NT2/D1 (cell line): ENCODE measurements around the gene POLG.

ENCODE experiments used
- DNase-seq: peaks from one replicate; pipeline ENCODE4 v3.0.0-alpha.2; 2011; ENCODE audit warnings: low read depth, low spot score
- H3K27me3 ChIP-seq: 2 replicates; pipeline ENCODE4 v1.6.0; 2011; ENCODE audit warnings: mild to moderate bottlenecking; ENCODE audit not compliant: insufficient read length, insufficient read depth
- H3K36me3 ChIP-seq: 2 replicates; pipeline ENCODE4 v1.6.1; 2011; ENCODE audit warnings: mild to moderate bottlenecking, low read length, mixed read lengths; ENCODE audit not compliant: insufficient read depth, insufficient read length
- H3K4me1 ChIP-seq: 2 replicates; pipeline ENCODE4 v1.5.1; 2011; ENCODE audit not compliant: insufficient read depth, insufficient read length
- H3K4me3 ChIP-seq: 2 replicates; pipeline ENCODE4 v1.5.1; 2011; ENCODE audit warnings: low read depth; ENCODE audit not compliant: insufficient read length
- H3K9ac ChIP-seq: 2 replicates; pipeline ENCODE4 v1.6.0; 2011; ENCODE audit warnings: low read depth; ENCODE audit not compliant: insufficient read length
- H3K9me3 ChIP-seq: 2 replicates; pipeline ENCODE4 v1.5.1; 2011; ENCODE audit warnings: mild to moderate bottlenecking, low read length; ENCODE audit not compliant: insufficient read depth
- SUZ12 ChIP-seq: IDR thresholded peaks from 2 replicates; pipeline ENCODE4 v1.6.1; 2011; ENCODE audit not compliant: insufficient read length, insufficient read depth; ENCODE audit errors: extremely low read depth
- YY1 ChIP-seq: IDR thresholded peaks from 2 replicates; pipeline ENCODE4 v1.6.1; 2011; ENCODE audit not compliant: insufficient read length, insufficient read depth
- ZNF274 ChIP-seq: IDR thresholded peaks from 2 replicates; pipeline ENCODE4 v1.6.1; 2011; ENCODE audit warnings: mild to moderate bottlenecking, low read depth, low read length

The POLG gene

DNA sequence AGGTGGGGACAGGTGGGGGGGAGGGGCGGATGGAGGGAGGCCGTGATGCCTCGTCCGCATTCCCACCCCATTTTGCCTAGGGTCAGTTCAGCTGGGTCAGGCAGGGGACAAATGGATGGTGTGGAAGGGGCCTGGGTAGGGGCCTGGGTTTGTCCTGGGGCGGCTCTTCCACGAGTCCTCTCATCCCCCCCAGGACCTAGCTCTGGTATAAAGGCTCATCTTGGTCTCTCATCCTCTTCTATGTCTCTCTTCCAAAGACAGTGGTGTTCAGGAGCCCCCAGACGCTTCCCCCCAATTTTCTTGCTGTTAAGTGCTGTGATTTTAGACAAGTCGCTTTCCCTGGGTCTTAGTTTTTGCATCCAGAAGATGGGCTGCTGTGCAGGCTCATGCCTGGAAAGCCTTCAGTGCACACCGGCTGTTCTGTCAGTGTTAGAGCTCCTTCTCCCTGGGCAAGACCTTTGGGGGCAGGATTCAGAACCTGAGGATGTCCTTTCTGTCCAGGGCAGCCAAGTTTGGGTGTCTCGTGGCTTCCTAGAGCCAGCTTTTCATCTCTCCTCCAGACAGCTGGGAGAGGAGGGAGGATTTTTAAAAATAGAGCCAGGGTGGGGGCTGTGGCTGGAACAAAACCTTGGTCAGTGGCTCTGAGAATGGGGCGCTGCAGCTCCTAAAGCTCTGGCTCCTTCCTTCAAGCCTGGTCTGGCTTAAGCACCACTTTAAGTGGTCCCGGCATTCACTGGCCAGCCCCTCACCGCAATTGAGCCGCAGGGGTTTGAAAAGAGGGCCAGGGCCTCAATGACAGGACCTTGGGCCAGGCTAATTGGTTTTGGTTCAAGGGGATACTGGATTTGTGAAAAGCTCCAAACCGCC, 37.7 kb upstream of the POLG start:
- DNase-seq, result no peak
- Histone ChIP-seq H3K4me3 (no peak overlapping the region), H3K9ac (no peak overlapping the region), H3K27me3 (peaks cover 99% of the 10 kb centered on the region), H3K9me3 (no peaks in the 10 kb centered on the region; the same call in 1 of the 2 replicates), H3K36me3 (no peaks in the 10 kb centered on the region), H3K4me1 (peaks cover 7% of the 10 kb centered on the region)
- TF ChIP-seq ZNF274 (no peak), SUZ12 (no peak), YY1 (no peak)

DNA sequence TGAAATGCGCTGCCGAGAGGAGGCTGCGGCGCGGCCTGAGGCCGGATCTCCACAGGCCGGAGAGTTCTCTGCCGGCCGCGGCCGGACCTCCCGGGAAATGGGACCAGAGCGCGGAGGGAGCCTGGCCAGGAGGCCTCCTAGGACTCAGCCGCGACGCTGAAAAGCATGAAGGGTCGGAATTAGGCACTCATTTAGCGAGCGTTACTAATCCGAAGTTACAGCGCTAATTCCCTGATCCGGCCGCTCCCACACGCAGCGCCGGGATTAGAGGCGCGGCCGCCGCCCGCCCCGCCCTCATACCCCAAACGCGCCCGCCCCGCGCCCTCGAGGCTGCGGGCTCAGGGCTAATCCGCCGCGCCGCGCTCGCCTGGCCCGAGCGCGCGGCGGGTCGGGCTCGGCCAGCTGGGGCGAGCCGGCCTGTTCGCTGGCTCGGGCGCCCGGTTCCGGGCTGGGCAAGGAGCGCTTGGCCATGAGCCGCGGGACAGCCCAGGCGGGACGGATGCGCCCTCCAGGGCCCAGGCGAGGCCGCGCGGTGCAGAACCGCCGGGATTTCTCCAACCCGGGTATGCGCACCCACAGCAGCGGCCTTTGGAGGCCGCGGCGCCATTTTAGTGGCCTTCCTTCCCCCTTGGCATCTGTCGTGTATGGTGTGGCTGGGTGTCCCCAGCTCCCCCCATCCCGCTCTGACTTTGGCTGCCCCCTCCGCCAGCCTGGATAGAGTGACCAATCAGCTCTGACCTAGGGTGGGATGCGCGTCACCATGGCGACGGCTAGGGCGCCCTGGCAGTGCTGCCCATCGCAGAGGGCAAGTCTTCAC, 36.8 kb upstream of the POLG start:
- TF ChIP-seq YY1, result no peak
- peak; percentile 87 for TF ChIP-seq SUZ12
- Histone ChIP-seq H3K36me3 (no peaks in the 10 kb centered on the region), H3K27me3 (peaks cover 99% of the 10 kb centered on the region), H3K9me3 (no peaks in the 10 kb centered on the region; the same call in 1 of the 2 replicates), H3K9ac (peak overlapping the region; percentile 68), H3K4me3 (peak overlapping the region; percentile 33), H3K4me1 (peaks cover 7% of the 10 kb centered on the region)
- DNase-seq, result no peak

DNA sequence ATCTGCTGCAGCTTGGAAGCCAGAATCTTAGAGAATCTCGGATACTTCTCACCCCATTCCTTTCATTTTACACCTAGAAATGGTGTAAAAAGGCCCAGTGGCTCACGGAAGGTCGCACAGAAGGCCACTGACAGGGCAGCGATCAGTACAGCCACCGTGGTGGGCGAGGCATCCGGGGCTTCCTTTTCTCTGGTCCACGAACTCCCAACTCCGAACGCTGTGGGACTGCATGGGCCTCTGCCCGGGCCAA, 36.3 kb upstream of the POLG start:
- peaks cover 100% of the 10 kb centered on the region for H3K27me3 ChIP-seq

DNA sequence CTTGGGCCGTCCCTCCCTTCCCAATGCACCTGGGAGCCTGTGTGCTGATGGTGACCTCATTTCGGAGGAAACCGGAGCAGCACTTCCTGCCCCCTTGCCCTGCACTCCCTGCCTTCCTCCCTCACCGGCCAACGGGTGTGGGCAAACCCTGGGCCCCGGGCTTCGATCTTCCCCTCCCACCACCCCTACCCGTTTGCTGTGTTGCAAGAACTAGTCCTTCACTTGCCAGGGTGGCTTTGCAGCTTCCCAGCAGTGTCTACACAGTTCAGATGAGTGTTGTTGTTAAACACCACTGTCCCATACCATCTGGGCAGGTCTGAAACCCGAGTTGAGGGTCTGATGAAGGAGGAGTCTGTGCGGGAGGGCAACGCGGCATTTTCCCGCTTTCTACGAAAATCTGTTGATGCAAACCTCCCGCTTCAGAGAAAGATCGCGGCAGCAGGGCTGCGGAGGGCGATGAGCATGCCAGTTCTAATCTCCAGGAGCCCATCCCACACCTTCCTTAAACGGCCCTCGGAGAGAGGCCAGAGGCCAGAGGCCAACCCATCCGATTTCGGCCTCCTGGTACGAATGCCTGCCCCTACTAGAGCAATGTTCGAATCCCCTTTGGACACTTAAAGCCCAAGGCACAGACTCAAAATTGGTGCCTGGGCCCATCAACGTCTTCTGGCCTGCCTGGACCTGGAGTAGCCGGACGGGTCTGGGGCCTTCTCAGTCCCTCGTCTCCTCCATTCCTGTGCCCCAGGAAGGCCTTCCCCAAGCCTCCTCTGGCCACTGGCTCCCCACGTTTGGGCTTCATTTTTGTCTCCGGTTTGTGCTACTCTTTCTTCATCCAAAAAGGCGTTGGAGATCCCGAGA, 35.7 kb upstream of the POLG start:
- Histone ChIP-seq H3K4me1 (peaks cover 7% of the 10 kb centered on the region), H3K4me3 (peak overlapping the region; percentile 33), H3K27me3 (peaks cover 100% of the 10 kb centered on the region), H3K9me3 (peaks cover 2% of the 10 kb centered on the region; the same call in 1 of the 2 replicates), H3K9ac (peak overlapping the region; percentile 68), H3K36me3 (no peaks in the 10 kb centered on the region)
- no peak for DNase-seq
- TF ChIP-seq SUZ12 (no peak), ZNF274 (no peak), YY1 (no peak)

More for the DNA sequence above, 36.3 kb upstream of the POLG start:
- H3K4me1 ChIP-seq, result peaks cover 7% of the 10 kb centered on the region
- H3K9me3 ChIP-seq, result no peaks in the 10 kb centered on the region; the same call in 1 of the 2 replicates
- DNase-seq, result no peak
- peak overlapping the region; percentile 33 for H3K4me3 ChIP-seq
- TF ChIP-seq ZNF274, result no peak
- TF ChIP-seq SUZ12, result no peak
- TF ChIP-seq YY1, result no peak
- H3K36me3 ChIP-seq, result no peaks in the 10 kb centered on the region
- peak overlapping the region; percentile 68 for H3K9ac ChIP-seq

DNA sequence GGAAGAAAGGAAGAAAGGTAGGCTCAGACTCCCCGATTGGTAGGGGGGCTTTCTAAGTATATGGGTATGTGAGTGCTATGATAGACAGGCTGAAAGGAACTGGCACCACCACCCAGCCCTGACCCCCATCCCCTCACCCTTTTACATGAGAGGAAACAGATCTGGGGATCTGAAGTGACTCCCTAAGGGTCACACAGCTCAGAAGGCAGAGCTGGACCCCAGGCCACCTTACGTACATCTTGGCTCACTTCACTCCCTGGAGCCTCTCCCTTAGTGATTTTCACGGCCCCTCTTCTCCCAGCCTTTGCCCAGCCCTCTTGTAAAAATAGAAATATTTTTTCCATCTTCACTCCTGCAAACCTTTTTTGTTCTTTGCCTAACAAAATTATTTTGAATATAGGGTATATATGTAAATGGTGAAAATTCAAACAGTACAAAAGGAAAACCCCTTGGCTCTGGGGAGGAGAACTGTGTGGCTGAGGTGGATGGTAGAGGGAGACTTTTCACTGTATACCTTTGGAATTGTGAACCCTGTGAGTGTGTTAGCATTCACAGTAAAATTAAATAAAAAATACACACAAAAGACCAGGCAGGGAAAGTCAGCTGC, 34.8 kb upstream of the POLG start:
- no peak overlapping the region for H3K4me3 ChIP-seq
- peaks cover 100% of the 10 kb centered on the region for H3K27me3 ChIP-seq
- H3K36me3 ChIP-seq, result no peaks in the 10 kb centered on the region
- no peak overlapping the region for H3K9ac ChIP-seq
- peaks cover 5% of the 10 kb centered on the region for H3K4me1 ChIP-seq
- TF ChIP-seq ZNF274 (no peak), SUZ12 (peak; percentile 8)
- DNase-seq, result no peak
- peaks cover 6% of the 10 kb centered on the region; the same call in 1 of the 2 replicates for H3K9me3 ChIP-seq

DNA sequence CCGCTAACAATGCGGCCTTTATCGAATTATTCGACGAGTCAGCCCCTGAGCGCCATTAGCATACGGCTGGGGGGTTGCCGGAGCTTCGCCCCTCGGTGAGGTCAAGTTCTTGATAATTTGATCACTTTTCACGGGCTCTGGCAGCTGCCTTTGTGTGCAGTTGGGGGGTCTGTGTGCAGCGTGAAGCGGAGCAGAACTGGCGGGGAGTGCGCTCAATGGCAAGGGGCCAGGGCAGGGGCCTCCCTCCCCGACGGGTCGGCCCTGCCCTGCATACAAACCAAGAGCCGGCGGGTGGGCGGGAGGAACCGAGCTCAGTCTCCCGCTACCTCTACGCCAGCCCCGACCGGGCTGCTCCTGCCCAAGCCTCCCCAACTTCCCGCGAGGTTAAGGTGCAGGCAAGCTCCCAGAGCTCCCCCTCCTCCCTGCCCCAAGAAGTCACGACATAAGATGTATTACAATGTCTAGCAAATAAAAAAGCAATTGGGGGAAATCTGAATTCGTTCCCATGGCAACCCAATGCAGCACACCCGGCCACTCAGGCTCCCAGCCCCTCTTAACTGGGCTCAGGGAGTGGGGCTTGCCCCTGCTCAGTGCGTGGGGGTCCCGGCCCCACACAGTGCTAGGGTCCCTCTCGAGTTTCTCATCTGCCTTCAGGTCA, 34.1 kb upstream of the POLG start:
- Histone ChIP-seq H3K9me3 (peaks cover 6% of the 10 kb centered on the region; the same call in 1 of the 2 replicates), H3K4me3 (peak overlapping the region; percentile 2), H3K4me1 (peaks cover 3% of the 10 kb centered on the region), H3K27me3 (peaks cover 100% of the 10 kb centered on the region), H3K9ac (no peak overlapping the region), H3K36me3 (no peaks in the 10 kb centered on the region)
- DNase-seq, result no peak
- peak; percentile 89 for TF ChIP-seq SUZ12
- no peak for TF ChIP-seq ZNF274
